GM23338 (cell line): ENCODE data around the gene BCR. TPM values are rescaled to one million over a fixed set of nuclear protein-coding genes. Genes with fewer than 3 reads are reported as not detected.

Experiments
- ATAC-seq: fragments of 200-7000 bp; cut with Tn5 transposase; 3 replicates; pipeline ENCODE4 v1.9.1; 2020
- DNase-seq: peaks from one replicate; pipeline ENCODE4 v3.0.0-alpha.2; 2015; ENCODE audit warnings: low spot score
- H2AFZ ChIP-seq: fragments of 200-600 bp; sonication (generic); 2 replicates; pipeline ENCODE4 v1.8.0; 2016; ENCODE audit warnings: antibody characterized with exemption, mild to moderate bottlenecking, moderate library complexity
- H3F3A ChIP-seq: fragments of 200-600 bp; sonication (generic); replicated peaks from 2 replicates; pipeline ENCODE4 v1.8.0; 2017; ENCODE audit warnings: antibody characterized with exemption, mixed run types, low read depth
- H3K27ac ChIP-seq: fragments of 200-600 bp; sonication (generic); 2 replicates; pipeline ENCODE4 v1.6.1; 2016; ENCODE audit warnings: low read depth
- H3K27me3 ChIP-seq: fragments of 200-600 bp; sonication (generic); 2 replicates; pipeline ENCODE4 v1.8.0; 2016; ENCODE audit warnings: mild to moderate bottlenecking, mixed run types, moderate library complexity; ENCODE audit not compliant: insufficient read depth
- H3K36me3 ChIP-seq: fragments of 200-600 bp; sonication (generic); 2 replicates; pipeline ENCODE4 v1.8.0; 2016; ENCODE audit warnings: mild to moderate bottlenecking; ENCODE audit not compliant: insufficient read depth
- H3K4me1 ChIP-seq: fragments of 200-600 bp; sonication (generic); 2 replicates; pipeline ENCODE4 v1.8.0; 2016; ENCODE audit warnings: mild to moderate bottlenecking, moderate library complexity; ENCODE audit not compliant: insufficient read depth
- H3K4me2 ChIP-seq: fragments of 200-600 bp; sonication (generic); 2 replicates; pipeline ENCODE4 v1.7.1; 2017; ENCODE audit warnings: mixed run types
- H3K4me3 ChIP-seq: fragments of 200-600 bp; sonication (generic); 2 replicates; pipeline ENCODE4 v1.6.1; 2016; ENCODE audit warnings: mixed run types
- H3K79me2 ChIP-seq: fragments of 200-600 bp; sonication (generic); replicated peaks from 2 replicates; pipeline ENCODE4 v1.8.0; 2017; ENCODE audit warnings: mild to moderate bottlenecking; ENCODE audit not compliant: insufficient read depth
- H3K9me2 ChIP-seq: fragments of 200-600 bp; sonication (generic); 2 replicates; pipeline ENCODE4 v1.8.0; 2017; ENCODE audit not compliant: insufficient read depth
- H4K20me1 ChIP-seq: fragments of 200-600 bp; sonication (generic); replicated peaks from 2 replicates; pipeline ENCODE4 v1.8.0; 2017; ENCODE audit warnings: mild to moderate bottlenecking; ENCODE audit not compliant: insufficient read depth
- H3K27ac Mint-ChIP-seq: 2 replicates; pipeline ENCODE4 v1.8.0; 2020; ENCODE audit warnings: inconsistent platforms, mild to moderate bottlenecking, moderate library complexity, mixed read lengths
- H3K27me3 Mint-ChIP-seq: 3 replicates; pipeline ENCODE4 v1.8.0; 2022; ENCODE audit warnings: low read depth, mild to moderate bottlenecking, moderate library complexity, mixed read lengths, inconsistent platforms; ENCODE audit not compliant: insufficient read depth, poor library complexity
- H3K36me3 Mint-ChIP-seq: 3 replicates; pipeline ENCODE4 v1.8.0; 2021; ENCODE audit warnings: low read depth, mild to moderate bottlenecking, inconsistent platforms, moderate library complexity, mixed read lengths
- H3K4me1 Mint-ChIP-seq: 3 replicates; pipeline ENCODE4 v1.8.0; 2020; ENCODE audit warnings: mild to moderate bottlenecking, inconsistent platforms, mixed read lengths
- H3K4me3 Mint-ChIP-seq: 3 replicates; pipeline ENCODE4 v1.8.0; 2021; ENCODE audit warnings: moderate library complexity, mild to moderate bottlenecking, inconsistent platforms, mixed read lengths
- H3K9me3 Mint-ChIP-seq: 3 replicates; pipeline ENCODE4 v1.8.0; 2020; ENCODE audit warnings: moderate library complexity, mild to moderate bottlenecking, inconsistent platforms, mixed read lengths
- CREB1 ChIP-seq: fragments of 250-450 bp; sonication (Bioruptor Pico); IDR thresholded peaks from 2 replicates; pipeline ENCODE4 v1.5.0; 2020; ENCODE audit warnings: low read depth, mild to moderate bottlenecking, moderate library complexity
- CTCF ChIP-seq, 2 experiments: fragments of 200-600 bp in 1 of 2; sonication (generic) in 1 of 2; conservative IDR thresholded peaks; 2 replicates each; pipeline versions ENCODE4 v1.5.1 to v1.6.1; 2016 to 2017; ENCODE audit warnings: antibody characterized with exemption in 2 of 2, low read depth in 2 of 2, mild to moderate bottlenecking in 2 of 2, moderate library complexity in 1 of 2
- POLR2AphosphoS5 ChIP-seq: IDR thresholded peaks from 2 replicates; pipeline ENCODE4 v1.6.1; 2016; ENCODE audit warnings: antibody characterized with exemption, low read depth
- REST ChIP-seq: IDR thresholded peaks from one replicate; pipeline ENCODE4 v1.6.1; 2018; ENCODE audit warnings: antibody characterized with exemption; ENCODE audit not compliant: unreplicated experiment
- STAT1 ChIP-seq: IDR thresholded peaks from one replicate; pipeline ENCODE4 v1.6.1; 2016; ENCODE audit warnings: antibody characterized with exemption; ENCODE audit not compliant: unreplicated experiment
- ZNF114 ChIP-seq: fragments of 250-450 bp; sonication (Bioruptor Pico); IDR thresholded peaks from 2 replicates; pipeline ENCODE4 v1.5.0; 2020; ENCODE audit warnings: mild to moderate bottlenecking, moderate library complexity
- ZNF331 ChIP-seq: fragments of 250-450 bp; sonication (Bioruptor Pico); IDR thresholded peaks from 2 replicates; pipeline ENCODE4 v1.5.0; 2020; ENCODE audit warnings: low read depth, mild to moderate bottlenecking, moderate library complexity
- polyA plus RNA-seq: library from polyadenylated mRNA; unstranded; fragments of >200 nt; fragmentation: Nextera tagmentation; extraction: Ambion mirVana; gene quantifications from 2 replicates; pipeline ENCODE4 v1.2.1, GENCODE V29; 2016
- total RNA-seq: library from RNA; depleted of rRNA; stranded (reverse); fragments of >200 nt; shearing (Covaris generic); gene quantifications from 2 replicates; pipeline ENCODE4 v1.2.3, GENCODE V29; 2014

The BCR gene
- total and polyA plus RNA-seq, 2 experiments from 2014 or later, result 17.7 to 121 TPM

GRCh38 chr22:23257889-23258825 is 77.8 kb downstream of the BCR start:
- Histone ChIP-seq H4K20me1 (no peaks in the 10 kb centered on the region; the same call in 1 of the 2 replicates), H3K4me1 (peaks cover 9% of the 10 kb centered on the region), H3K4me2 (no peak overlapping the region), H3K27ac (no peak overlapping the region), H3K4me3 (no peak overlapping the region), H2AFZ (no peak overlapping the region), H3K9me2 (no peaks in the 10 kb centered on the region), H3K27me3 (no peaks in the 10 kb centered on the region), H3K36me3 (no peaks in the 10 kb centered on the region), H3K79me2 (peaks cover 33% of the 10 kb centered on the region), H3F3A (no peaks in the 10 kb centered on the region)
- Mint-ChIP-seq H3K27ac (peak overlapping the region; percentile 36; the same call in 1 of the 2 replicates), H3K27me3 (peaks cover 5% of the 10 kb centered on the region), H3K4me1 (peaks cover 35% of the 10 kb centered on the region), H3K9me3 (no peaks in the 10 kb centered on the region; the same call in 2 of the 3 replicates), H3K36me3 (peaks cover 54% of the 10 kb centered on the region), H3K4me3 (no peak overlapping the region)
- no peak for ATAC-seq
- no peak for DNase-seq
- TF ChIP-seq REST, result no peak
- TF ChIP-seq ZNF114 (CRISPR knock-in tag), result no peak
- TF ChIP-seq STAT1, result no peak
- TF ChIP-seq POLR2AphosphoS5, result no peak
- TF ChIP-seq CREB1 (CRISPR knock-in tag), result no peak

- no peak overlapping the region for H3K4me2 ChIP-seq
- no peaks in the 10 kb centered on the region for H3K9me2 ChIP-seq
- H3K27ac ChIP-seq, result no peak overlapping the region
- peaks cover 5% of the 10 kb centered on the region; the same call in 1 of the 2 replicates for H4K20me1 ChIP-seq
- Mint-ChIP-seq H3K36me3 (peaks cover 54% of the 10 kb centered on the region), H3K9me3 (no peaks in the 10 kb centered on the region; the same call in 2 of the 3 replicates), H3K4me1 (peaks cover 29% of the 10 kb centered on the region), H3K27ac (peak overlapping the region; percentile 36; the same call in 1 of the 2 replicates), H3K27me3 (peaks cover 5% of the 10 kb centered on the region), H3K4me3 (no peak overlapping the region)
- H2AFZ ChIP-seq, result no peak overlapping the region
- no peak overlapping the region for H3K4me3 ChIP-seq
- no peaks in the 10 kb centered on the region for H3K27me3 ChIP-seq
- ATAC-seq (no peak), DNase-seq (no peak)
- H3F3A ChIP-seq, result no peaks in the 10 kb centered on the region
- no peak for TF ChIP-seq ZNF331
- no peak for TF ChIP-seq CTCF (conservative IDR thresholded peaks at IDR 0.05; ENCODE audit: low read depth in 2 of 2)
- no peak for TF ChIP-seq CREB1 (CRISPR knock-in tag)
- H3K79me2 ChIP-seq, result peaks cover 32% of the 10 kb centered on the region
- no peaks in the 10 kb centered on the region for H3K36me3 ChIP-seq
- H3K4me1 ChIP-seq, result peaks cover 9% of the 10 kb centered on the region
Observed at GRCh38 chr22:23258826-23259170, 78.5 kb downstream of the BCR start.
